Activated T-cell treated with anti-CD3 and anti-CD28 coated beads, Interleukin-2, amount 50 U/mL, for 72 hours (primary cell): ENCODE results near the gene MPDU1. TPM values are rescaled to one million over a fixed set of nuclear protein-coding genes. Genes with fewer than 3 reads are reported as not detected.
A peak's percentile ranks its signal among the peaks of the same experiment; 100 is the strongest.
"Not testable (repeated sequence)": the region's sequence is repeated elsewhere in the genome, so short reads cannot be mapped to it uniquely, and the experiment has no call there.

Source experiments
- ATAC-seq, 2 donors: fragments of 150-1000 bp; cut with Tn5 transposase; replicated peaks in 1 of 2; 2 replicates each; pipeline ENCODE4 v1.10.0; 2021; ENCODE audit warnings: moderate library complexity in 2 of 2, mild to moderate bottlenecking in 1 of 2
- DNase-seq, 2 donors: peaks; one replicate each; pipeline ENCODE4 v3.0.0; 2021 to 2022; ENCODE audit warnings: mixed read lengths in 1 of 2
- H3K27ac Mint-ChIP-seq: one replicate; pipeline ENCODE4 v1.8.0; 2022; ENCODE audit warnings: mild to moderate bottlenecking, moderate library complexity, mixed read lengths
- H3K27me3 Mint-ChIP-seq: one replicate; pipeline ENCODE4 v1.8.0; 2022; ENCODE audit warnings: low read depth, mixed read lengths
- H3K36me3 Mint-ChIP-seq, 2 donors: one replicate each; pipeline ENCODE4 v1.8.0; 2022; ENCODE audit warnings: mixed read lengths in 2 of 2, mild to moderate bottlenecking in 1 of 2; ENCODE audit not compliant: insufficient read depth in 2 of 2
- H3K4me1 Mint-ChIP-seq: one replicate; pipeline ENCODE4 v1.8.0; 2022; ENCODE audit warnings: low read depth, mixed read lengths
- H3K4me3 Mint-ChIP-seq, 2 donors: one replicate each; pipeline ENCODE4 v1.8.0; 2022; ENCODE audit warnings: mild to moderate bottlenecking in 2 of 2, mixed read lengths in 2 of 2, moderate library complexity in 2 of 2
- H3K9me3 Mint-ChIP-seq, 2 donors: one replicate each; pipeline ENCODE4 v1.8.0; 2022; ENCODE audit warnings: mixed read lengths in 2 of 2
- total RNA-seq, 2 donors: library from RNA; stranded (reverse); gene quantifications; one replicate each; pipeline ENCODE4 v1.2.3, GENCODE V29; 2022

Gene MPDU1
- total RNA-seq, 2 donors from 2014 or later, result 44.0 to 51.9 TPM

DNA sequence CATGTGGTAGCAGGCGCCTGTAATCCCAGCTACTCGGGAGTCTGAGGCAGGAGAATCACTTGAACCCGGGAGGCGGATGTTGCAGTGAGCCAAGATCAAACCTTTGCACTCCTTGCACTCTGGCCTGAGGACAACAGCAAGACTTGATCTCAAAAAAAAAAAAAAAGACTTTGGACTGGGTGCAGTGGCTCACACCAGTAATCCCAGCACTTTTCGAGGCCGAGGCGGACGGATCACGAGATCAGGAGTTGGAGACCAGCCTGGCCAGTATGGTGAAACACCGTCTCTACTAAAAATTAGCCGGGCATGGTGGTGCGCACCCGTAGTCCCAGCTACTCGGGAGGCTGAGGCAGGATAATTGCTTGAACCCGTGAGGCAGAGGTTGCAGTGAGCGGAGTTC, 42.1 kb downstream of the MPDU1 start:
- peaks cover 11% of the 10 kb centered on the region for H3K4me1 Mint-ChIP-seq
- H3K27ac Mint-ChIP-seq, H3K27me3 Mint-ChIP-seq, H3K36me3 Mint-ChIP-seq, H3K9me3 Mint-ChIP-seq, DNase-seq, ATAC-seq: not testable (repeated sequence)
- peak overlapping the region in 1 of 2 donors; percentile 22 for H3K4me3 Mint-ChIP-seq

DNA sequence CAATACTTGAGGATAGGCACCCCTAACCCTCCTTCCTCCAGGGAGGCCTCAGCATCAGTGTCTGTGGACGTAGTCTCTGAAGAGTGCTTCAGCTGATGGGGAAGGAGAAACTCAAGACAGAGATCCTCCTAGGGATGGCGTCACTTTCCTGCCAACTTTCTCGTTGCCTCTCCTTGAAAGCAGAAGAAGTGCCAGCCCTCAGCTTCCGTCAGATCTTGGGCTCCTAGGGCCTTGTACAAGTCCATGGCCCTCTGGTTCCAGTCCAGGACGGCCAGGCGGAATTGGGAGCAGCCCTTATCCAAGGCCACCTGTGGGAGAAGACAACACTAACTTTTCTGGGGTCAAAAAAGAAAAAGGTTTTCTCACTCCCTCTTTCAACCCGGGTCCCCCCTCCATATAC, 42.7 kb downstream of the MPDU1 start:
- Mint-ChIP-seq H3K4me3 (peak overlapping the region; percentile 92 to 93), H3K27ac (no peak overlapping the region), H3K9me3 (no peaks in the 10 kb centered on the region), H3K27me3 (no peaks in the 10 kb centered on the region), H3K4me1 (peaks cover 11% of the 10 kb centered on the region), H3K36me3 (peaks cover 0 to 1% of the 10 kb centered on the region in 2 donors)
- DNase-seq, result no peak
- no peak for ATAC-seq

GRCh38 chr17:7626956-7627249, 43.3 kb downstream of the MPDU1 start:
- peaks cover 11% of the 10 kb centered on the region for H3K4me1 Mint-ChIP-seq
- peak overlapping the region; percentile 65 for H3K27ac Mint-ChIP-seq
- H3K27me3 Mint-ChIP-seq, result no peaks in the 10 kb centered on the region

DNA sequence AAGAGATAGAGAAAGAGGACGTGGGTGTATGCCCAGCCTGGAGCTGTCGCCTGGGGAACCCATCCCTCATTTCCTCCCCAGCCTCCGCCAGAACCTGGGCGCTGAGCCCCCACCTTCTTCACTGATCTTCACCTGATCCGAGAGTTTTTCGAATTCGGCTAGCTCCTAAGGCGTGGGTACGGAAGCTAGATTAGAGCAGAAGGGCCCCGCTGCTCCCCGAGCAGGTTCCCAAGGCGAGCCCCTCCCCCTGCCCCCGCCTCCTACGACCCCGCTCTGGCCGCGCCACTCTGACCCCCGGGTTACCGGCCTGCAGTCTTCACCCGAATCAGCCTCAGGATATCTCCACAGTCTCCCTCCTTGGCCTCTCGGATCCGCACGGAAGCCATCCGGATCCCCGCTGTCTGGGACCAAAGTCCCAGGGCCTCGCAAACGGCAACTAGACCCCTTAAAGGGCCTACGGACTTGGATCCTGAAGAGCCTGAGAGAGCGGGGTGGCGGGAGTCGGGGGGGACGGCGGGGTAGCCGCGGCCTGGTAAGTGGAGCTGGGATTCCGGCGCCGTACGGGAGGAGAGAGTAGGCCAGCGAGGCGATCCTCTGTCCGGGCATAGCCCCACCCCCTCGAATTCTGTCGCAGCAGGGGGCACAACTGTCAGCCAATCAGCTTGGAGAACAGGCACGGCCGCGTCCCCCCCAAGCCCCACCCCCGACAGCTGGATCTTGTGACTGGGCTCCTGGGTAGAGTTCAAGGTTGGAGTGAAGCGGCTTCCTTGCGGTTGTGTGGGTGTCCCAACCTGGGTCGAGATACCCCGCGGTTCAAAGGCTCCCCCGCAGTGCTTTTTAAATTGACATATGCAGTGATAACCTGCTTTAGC, 43.8 kb downstream of the MPDU1 start, which contains the start of gene SAT2:
SAT2 (minus strand) TSS at position 572 of the 872 bp plus-strand sequence; CDS start at position 386, 186 bp downstream.
- DNase-seq (peak; percentile 86 to 89), ATAC-seq (peak; percentile 94 to 98)
- peaks cover 0 to 1% of the 10 kb centered on the region in 2 donors for H3K36me3 Mint-ChIP-seq
- no peaks in the 10 kb centered on the region for H3K27me3 Mint-ChIP-seq
- peak within 1 kb of the TSS; percentile 92 to 93 for H3K4me3 Mint-ChIP-seq
- no peaks in the 10 kb centered on the region for H3K9me3 Mint-ChIP-seq
- H3K27ac Mint-ChIP-seq, result peak within 1 kb of the TSS; percentile 65
- peaks cover 11% of the 10 kb centered on the region for H3K4me1 Mint-ChIP-seq

More at GRCh38 chr17:7626956-7627249, 43.3 kb downstream of the MPDU1 start:
- H3K9me3 Mint-ChIP-seq, result no peaks in the 10 kb centered on the region
- ATAC-seq (no peak), DNase-seq (no peak)
- peaks cover 0 to 1% of the 10 kb centered on the region in 2 donors for H3K36me3 Mint-ChIP-seq
- H3K4me3 Mint-ChIP-seq, result peak overlapping the region; percentile 92 to 93

DNA sequence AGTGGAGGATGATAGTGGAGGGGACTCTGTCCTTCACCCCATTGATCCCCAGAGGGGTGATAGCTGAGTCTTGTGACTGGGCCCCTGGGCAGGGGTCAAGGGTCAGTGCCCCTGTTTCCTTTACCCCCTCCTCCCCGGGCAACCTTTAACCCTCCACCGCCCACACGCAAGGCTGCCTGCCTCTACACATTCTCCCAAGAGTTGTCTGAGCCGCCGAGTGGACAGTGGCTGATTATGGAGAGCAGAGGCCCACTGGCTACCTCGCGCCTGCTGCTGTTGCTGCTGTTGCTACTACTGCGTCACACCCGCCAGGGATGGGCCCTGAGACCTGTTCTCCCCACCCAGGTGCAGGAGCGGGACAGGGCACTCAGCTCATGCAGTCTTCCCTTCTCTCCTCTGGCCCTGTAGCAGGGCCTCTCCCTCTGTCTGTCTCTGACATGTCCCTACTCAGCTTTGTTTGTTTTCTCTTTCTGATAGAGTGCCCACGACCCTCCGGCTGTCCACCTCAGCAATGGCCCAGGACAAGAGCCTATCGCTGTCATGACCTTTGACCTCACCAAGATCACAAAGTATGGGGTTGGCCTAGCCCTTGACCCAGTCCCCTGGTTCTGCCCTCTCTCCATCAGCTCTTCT, 46.4 kb downstream of the MPDU1 start, which contains the start of gene SHBG:
SHBG (plus strand) TSS at position 197 of the 633 bp plus-strand sequence; CDS start at position 235, 38 bp downstream.
- ATAC-seq (no peak), DNase-seq (no peak)
- H3K9me3 Mint-ChIP-seq, result no peaks in the 10 kb centered on the region
- peaks cover 0 to 1% of the 10 kb centered on the region in 2 donors for H3K36me3 Mint-ChIP-seq
- no peak within 1 kb of the TSS for H3K27ac Mint-ChIP-seq
- H3K4me1 Mint-ChIP-seq, result peaks cover 11% of the 10 kb centered on the region
- no peaks in the 10 kb centered on the region for H3K27me3 Mint-ChIP-seq
- no peak within 1 kb of the TSS for H3K4me3 Mint-ChIP-seq

DNA sequence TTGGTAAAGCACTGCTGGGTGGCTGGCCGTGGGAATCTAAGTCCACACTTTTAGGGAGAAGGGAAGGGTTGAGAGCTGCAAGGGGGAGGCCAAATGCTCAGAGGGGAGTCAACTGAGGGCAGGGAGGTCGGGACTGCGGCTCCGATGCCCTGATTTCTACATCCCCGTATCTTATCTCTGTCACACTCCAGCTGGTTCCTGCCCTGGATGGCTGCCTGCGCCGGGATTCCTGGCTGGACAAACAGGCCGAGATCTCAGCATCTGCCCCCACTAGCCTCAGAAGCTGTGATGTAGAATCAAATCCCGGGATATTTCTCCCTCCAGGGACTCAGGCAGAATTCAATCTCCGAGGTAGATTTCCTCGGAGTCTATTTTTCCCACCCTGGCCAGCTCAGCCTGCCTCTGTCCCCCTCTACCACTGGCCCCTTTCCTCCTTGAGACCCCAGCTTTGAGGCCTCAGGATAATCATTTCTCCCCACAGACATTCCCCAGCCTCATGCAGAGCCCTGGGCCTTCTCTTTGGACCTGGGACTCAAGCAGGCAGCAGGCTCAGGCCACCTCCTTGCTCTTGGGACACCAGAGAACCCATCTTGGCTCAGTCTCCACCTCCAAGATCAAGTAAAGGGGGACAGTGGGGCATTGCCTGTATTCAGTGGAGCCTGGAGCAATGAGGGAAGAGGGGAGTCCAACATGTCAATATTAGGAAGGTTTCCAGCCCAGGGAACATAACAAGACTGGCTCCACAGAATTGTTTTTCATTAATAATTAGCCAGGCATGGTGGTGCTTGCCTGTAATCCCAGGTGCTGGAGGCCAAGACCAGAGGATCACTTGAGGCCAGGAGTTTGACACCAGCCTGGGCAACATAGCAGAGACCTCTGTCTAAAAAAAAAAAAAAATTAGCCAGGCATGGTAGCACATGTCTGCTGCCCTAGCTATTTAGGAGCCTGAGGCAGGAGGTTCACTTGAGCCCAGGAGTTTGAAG, 48.0 kb downstream of the MPDU1 start:
- no peak for ATAC-seq
- H3K27ac Mint-ChIP-seq, result no peak overlapping the region
- DNase-seq, result no peak
- H3K4me1 Mint-ChIP-seq, result peaks cover 5% of the 10 kb centered on the region
- H3K36me3 Mint-ChIP-seq, result no peaks in the 10 kb centered on the region
- no peaks in the 10 kb centered on the region for H3K27me3 Mint-ChIP-seq
- H3K4me3 Mint-ChIP-seq, result no peak overlapping the region
- no peaks in the 10 kb centered on the region for H3K9me3 Mint-ChIP-seq

- Mint-ChIP-seq H3K9me3 (no peaks in the 10 kb centered on the region), H3K27ac (no peak overlapping the region), H3K4me3 (no peak overlapping the region), H3K4me1 (no peaks in the 10 kb centered on the region), H3K36me3 (no peaks in the 10 kb centered on the region), H3K27me3 (no peaks in the 10 kb centered on the region)
- ATAC-seq (peak; percentile 37 to 41), DNase-seq (peak; percentile 46 to 51)
Measured at GRCh38 chr17:7632492-7632894, 48.8 kb downstream of the MPDU1 start.

DNA sequence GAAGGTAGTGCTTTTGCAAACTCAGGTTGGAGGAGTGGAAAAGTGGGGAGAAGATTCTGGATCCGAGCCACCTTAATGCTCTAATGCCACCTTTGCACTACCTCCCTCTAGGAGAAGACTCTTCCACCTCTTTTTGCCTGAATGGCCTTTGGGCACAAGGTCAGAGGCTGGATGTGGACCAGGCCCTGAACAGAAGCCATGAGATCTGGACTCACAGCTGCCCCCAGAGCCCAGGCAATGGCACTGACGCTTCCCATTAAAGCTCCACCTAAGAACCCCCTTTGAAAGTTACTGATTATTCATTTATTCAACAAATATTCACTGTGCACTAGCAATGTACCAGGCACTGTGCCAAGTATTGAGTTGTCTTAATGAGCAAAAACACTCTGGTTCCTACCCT, 49.4 kb downstream of the MPDU1 start:
- Mint-ChIP-seq H3K4me3 (no peak overlapping the region), H3K27ac (no peak overlapping the region)
- ATAC-seq, result no peak

GRCh38 chr17:7634384-7634783, 50.7 kb downstream of the MPDU1 start:
- DNase-seq (peak in 1 of 2 donors; percentile 36), ATAC-seq (no peak)
- Mint-ChIP-seq H3K4me3 (no peak overlapping the region), H3K27me3 (no peaks in the 10 kb centered on the region), H3K36me3 (no peaks in the 10 kb centered on the region), H3K27ac (no peak overlapping the region), H3K9me3 (no peaks in the 10 kb centered on the region), H3K4me1 (no peaks in the 10 kb centered on the region)

More for the DNA sequence above, 49.4 kb downstream of the MPDU1 start:
- no peaks in the 10 kb centered on the region for H3K36me3 Mint-ChIP-seq
- no peaks in the 10 kb centered on the region for H3K4me1 Mint-ChIP-seq
- no peaks in the 10 kb centered on the region for H3K9me3 Mint-ChIP-seq
- no peaks in the 10 kb centered on the region for H3K27me3 Mint-ChIP-seq
- DNase-seq, result no peak

DNA sequence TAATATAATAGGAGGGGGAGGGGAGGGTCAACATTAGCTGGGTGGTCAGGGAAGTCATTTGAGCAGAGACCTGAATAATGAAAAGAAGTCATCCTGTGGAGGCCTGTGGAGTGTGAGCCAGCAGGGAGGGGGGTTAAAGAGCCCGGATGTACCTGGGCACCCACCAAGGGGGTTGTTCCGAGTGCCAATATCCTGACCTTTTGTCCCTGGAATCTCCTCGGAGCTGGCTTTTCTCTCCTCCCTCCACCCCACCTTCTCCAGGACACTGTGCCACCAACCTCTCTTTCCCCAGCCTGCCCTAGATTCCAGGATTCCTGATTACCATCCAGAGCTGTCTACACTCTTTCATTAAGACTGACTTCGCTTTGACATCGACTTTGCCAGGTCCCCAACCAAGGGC, 52.5 kb downstream of the MPDU1 start:
- H3K36me3 Mint-ChIP-seq, result no peaks in the 10 kb centered on the region
- DNase-seq, result no peak
- no peaks in the 10 kb centered on the region for H3K4me1 Mint-ChIP-seq
- no peaks in the 10 kb centered on the region for H3K27me3 Mint-ChIP-seq
- no peaks in the 10 kb centered on the region for H3K9me3 Mint-ChIP-seq
- no peak overlapping the region for H3K4me3 Mint-ChIP-seq
- no peak overlapping the region for H3K27ac Mint-ChIP-seq
- ATAC-seq, result no peak
